OCI-LY3 (cell line): ENCODE data around the gene SRC.

Source experiments
- EZH2phosphoT487 ChIP-seq: fragments of 200-600 bp; shearing (Covaris generic); IDR thresholded peaks from 2 replicates; pipeline ENCODE4 v1.6.1; 2018; ENCODE audit warnings: antibody characterized with exemption, mixed run types, low read depth
- TF ChIP-seq, protein P1 (sequence below): fragments of 200-600, 300-600 bp; sonication (generic); IDR thresholded peaks from 2 replicates; pipeline ENCODE4 v1.5.1; 2014; ENCODE audit warnings: antibody characterized with exemption, low read length, low read depth

DNA sequence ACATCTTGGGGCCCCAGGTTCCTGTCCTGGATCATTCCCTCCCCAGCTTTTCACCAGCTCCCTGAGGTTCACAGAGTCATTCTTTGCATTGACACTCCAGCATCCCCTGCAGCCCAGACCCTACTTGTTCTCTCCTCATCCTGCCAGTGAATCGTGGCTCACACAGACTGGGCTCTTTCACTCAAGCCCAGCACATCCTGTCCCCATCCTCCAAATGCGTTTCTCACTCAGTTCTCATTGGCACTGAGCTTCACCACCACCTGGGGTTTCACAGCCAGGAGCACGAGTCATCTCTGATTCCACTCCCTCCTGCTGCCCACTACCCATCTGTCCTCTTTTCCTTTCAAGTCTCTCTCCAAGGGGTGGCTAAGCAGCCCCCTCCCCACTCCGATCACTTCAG lies 89.7 kb downstream of the SRC start:
- TF ChIP-seq, protein P1, sequence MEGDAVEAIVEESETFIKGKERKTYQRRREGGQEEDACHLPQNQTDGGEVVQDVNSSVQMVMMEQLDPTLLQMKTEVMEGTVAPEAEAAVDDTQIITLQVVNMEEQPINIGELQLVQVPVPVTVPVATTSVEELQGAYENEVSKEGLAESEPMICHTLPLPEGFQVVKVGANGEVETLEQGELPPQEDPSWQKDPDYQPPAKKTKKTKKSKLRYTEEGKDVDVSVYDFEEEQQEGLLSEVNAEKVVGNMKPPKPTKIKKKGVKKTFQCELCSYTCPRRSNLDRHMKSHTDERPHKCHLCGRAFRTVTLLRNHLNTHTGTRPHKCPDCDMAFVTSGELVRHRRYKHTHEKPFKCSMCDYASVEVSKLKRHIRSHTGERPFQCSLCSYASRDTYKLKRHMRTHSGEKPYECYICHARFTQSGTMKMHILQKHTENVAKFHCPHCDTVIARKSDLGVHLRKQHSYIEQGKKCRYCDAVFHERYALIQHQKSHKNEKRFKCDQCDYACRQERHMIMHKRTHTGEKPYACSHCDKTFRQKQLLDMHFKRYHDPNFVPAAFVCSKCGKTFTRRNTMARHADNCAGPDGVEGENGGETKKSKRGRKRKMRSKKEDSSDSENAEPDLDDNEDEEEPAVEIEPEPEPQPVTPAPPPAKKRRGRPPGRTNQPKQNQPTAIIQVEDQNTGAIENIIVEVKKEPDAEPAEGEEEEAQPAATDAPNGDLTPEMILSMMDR = no peak
- no peak for TF ChIP-seq EZH2phosphoT487
